GM12875 (cell line): ENCODE data around the gene CCDC191.

Source experiments
- H3K4me3 ChIP-seq: one replicate; pipeline ENCODE4 v1.5.1; 2011; ENCODE audit warnings: low read depth, low read length, control low read depth
- CTCF ChIP-seq: IDR thresholded peaks from 2 replicates; pipeline ENCODE4 v1.5.1; 2011; ENCODE audit warnings: low read depth, mild to moderate bottlenecking, control low read depth, inconsistent platforms, low read length, moderate library complexity, borderline replicate concordance; ENCODE audit not compliant: insufficient read depth

CCDC191 gene

GRCh38 chr3:113968986-113969385, 87.3 kb downstream of the CCDC191 start:
- TF ChIP-seq CTCF: no peak
- H3K4me3 ChIP-seq: no peak overlapping the region

- no peak for TF ChIP-seq CTCF
Observed at GRCh38 chr3:113966172-113966571, 90.2 kb downstream of the CCDC191 start.

GRCh38 chr3:113963879-113964278, 92.4 kb downstream of the CCDC191 start:
- TF ChIP-seq CTCF: no peak
- H3K4me3 ChIP-seq: no peak overlapping the region

More at GRCh38 chr3:113966172-113966571, 90.2 kb downstream of the CCDC191 start:
- no peak overlapping the region for H3K4me3 ChIP-seq

- no peak overlapping the region for H3K4me3 ChIP-seq
- TF ChIP-seq CTCF: no peak
Observed at GRCh38 chr3:113954091-113954685, 102.1 kb downstream of the CCDC191 start.

GRCh38 chr3:113953677-113954076, 102.6 kb downstream of the CCDC191 start:
- no peak for TF ChIP-seq CTCF
- H3K4me3 ChIP-seq: no peak overlapping the region

GRCh38 chr3:113952921-113953320, 103.4 kb downstream of the CCDC191 start:
- TF ChIP-seq CTCF: no peak
- H3K4me3 ChIP-seq: no peak overlapping the region
